SJSA1 (cell line): ENCODE measurements around the gene FOXI2. TPM values are rescaled to one million over a fixed set of nuclear protein-coding genes. Genes with fewer than 3 reads are reported as not detected.

Experiments
- DNase-seq, 2 experiments: peaks; one replicate each; pipeline ENCODE4 v3.0.0-alpha.2; 2015 to 2020; ENCODE audit warnings: low spot score in 2 of 2, low read depth in 1 of 2
- H3K27ac ChIP-seq: fragments of 250-450 bp; sonication (Bioruptor Pico); 2 replicates; pipeline ENCODE4 v1.5.1; 2020; ENCODE audit warnings: mild to moderate bottlenecking, moderate library complexity
- H3K27me3 ChIP-seq: fragments of 250-450 bp; sonication (Bioruptor Pico); replicated peaks from 2 replicates; pipeline ENCODE4 v1.5.1; 2020; ENCODE audit warnings: mild to moderate bottlenecking, moderate library complexity
- H3K36me3 ChIP-seq: fragments of 250-450 bp; sonication (Bioruptor Pico); 2 replicates; pipeline ENCODE4 v1.5.1; 2020; ENCODE audit warnings: mild to moderate bottlenecking
- H3K4me1 ChIP-seq: fragments of 250-450 bp; sonication (Bioruptor Pico); replicated peaks from 2 replicates; pipeline ENCODE4 v1.6.1; 2021; ENCODE audit warnings: mild to moderate bottlenecking
- H3K4me3 ChIP-seq: fragments of 250-450 bp; sonication (Bioruptor Pico); 2 replicates; pipeline ENCODE4 v1.5.1; 2020; ENCODE audit warnings: mild to moderate bottlenecking
- H3K9me3 ChIP-seq: fragments of 250-450 bp; sonication (Bioruptor Pico); replicated peaks from 2 replicates; pipeline ENCODE4 v1.5.1; 2020; ENCODE audit warnings: mild to moderate bottlenecking
- total RNA-seq: library from RNA; depleted of rRNA; stranded (reverse); fragments of >200 nt; shearing (Covaris generic); gene quantifications from 2 replicates; pipeline ENCODE4 v1.2.3, GENCODE V29; 2014

Gene FOXI2
- total RNA-seq, 1 experiment from 2014 or later, result not detected

DNA sequence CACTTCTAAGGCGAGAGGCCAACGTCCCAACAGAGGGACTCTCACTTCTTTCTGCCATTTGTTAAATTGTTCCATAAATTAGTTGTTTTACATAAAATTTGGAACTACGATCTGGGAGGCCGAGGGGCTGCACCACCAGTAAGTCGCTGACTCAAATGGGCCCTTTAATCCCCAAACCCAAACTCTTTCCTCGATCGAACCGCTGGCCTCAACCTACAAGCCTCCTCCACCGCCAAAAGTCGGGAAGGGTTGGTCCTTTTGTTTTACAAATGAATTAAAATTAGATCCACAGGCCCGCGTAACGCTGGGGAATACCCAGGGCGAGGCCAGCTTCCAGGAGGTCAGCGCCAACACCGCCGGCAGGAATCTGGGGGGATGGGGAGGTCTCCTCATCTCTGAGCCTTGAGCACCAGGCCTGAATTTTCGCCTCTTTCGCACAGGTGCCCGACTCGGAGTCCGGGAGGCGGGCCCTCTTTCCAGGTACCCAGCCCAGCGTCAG lies 1.2 kb upstream of the FOXI2 start:
- no peak for DNase-seq
- Histone ChIP-seq H3K4me1 (no peaks in the 10 kb centered on the region), H3K27ac (no peak overlapping the region), H3K4me3 (no peak overlapping the region), H3K27me3 (peaks cover 39% of the 10 kb centered on the region), H3K9me3 (no peaks in the 10 kb centered on the region), H3K36me3 (no peaks in the 10 kb centered on the region)

DNA sequence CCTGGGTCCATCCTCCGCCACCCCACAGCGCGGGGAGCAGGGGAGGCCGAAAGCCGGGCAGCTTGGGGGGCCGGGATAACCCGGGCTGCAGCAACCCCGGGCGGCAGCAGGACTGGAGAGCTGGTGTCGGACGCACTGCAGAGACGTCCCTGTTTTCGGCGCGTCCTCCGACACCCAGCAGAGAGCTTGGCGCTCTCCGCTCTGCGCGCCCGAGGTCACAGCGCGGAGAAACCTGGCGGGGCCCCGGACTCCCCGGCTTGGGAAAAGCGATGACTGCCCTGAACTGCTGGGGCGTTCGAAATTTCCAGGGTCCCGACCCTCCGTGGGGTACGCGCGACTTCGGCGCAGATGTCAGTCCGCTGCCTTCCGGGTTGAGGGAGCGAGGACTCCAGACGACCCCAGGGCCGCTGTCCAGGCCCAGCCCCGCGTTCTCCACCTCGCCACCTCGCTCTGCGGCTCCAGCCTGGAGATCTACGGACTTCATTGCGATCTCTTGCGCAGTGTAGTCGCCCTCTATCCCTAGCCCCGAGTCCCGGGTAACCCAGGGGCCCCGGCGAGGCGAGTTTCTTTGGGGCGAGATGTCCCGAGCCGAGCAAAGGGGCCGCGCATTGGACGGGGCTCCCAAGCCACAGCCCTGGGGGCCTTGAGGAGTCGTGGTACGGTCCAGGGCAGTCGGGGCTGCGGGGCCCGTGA lies 617 bp upstream of the FOXI2 start:
- no peak overlapping the region for H3K27ac ChIP-seq
- H3K9me3 ChIP-seq, result no peaks in the 10 kb centered on the region
- no peaks in the 10 kb centered on the region for H3K36me3 ChIP-seq
- no peaks in the 10 kb centered on the region for H3K4me1 ChIP-seq
- no peak overlapping the region for H3K4me3 ChIP-seq
- DNase-seq, result no peak
- H3K27me3 ChIP-seq, result peaks cover 39% of the 10 kb centered on the region

DNA sequence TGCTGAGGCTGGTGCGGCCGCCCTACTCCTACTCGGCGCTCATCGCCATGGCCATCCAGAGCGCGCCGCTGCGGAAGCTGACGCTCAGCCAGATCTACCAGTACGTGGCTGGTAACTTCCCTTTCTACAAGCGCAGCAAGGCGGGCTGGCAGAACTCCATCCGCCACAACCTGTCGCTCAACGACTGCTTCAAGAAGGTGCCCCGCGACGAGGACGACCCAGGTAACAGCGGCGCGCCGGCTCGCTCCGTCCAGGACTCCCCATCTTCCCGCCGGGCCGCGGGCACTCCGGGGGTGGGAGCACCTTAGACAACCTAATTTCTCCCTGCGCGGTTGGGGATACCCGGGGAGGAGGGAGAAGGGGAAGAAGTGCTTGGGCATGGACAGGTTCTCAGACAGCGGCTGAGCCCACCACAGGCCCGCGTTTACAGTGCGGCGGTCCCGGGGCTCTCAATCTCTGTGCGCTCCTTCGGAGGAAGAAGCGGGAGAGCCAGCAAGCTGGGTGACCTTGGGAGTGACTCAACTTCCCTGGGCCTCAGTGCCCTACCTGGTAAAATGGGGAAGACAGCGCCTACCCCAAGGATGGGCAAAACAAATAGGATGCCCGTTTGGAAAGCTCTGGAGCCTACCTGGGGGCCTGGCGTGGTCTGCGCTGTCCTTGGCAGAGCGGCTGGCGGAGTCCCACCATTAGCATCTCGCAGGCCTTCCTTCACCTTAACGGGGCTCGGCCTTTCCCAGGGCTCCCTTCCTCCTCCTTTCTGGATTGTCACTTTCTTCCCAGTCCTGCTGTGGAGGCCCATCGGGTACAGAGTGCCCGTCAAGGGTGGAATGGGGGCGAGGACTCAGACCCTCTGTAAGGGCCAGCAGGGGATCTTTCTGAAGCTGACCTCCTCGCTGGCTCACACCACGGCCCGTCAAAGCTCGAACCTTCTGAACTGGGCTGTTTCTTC lies 852 bp downstream of the FOXI2 start:
- Histone ChIP-seq H3K36me3 (no peaks in the 10 kb centered on the region), H3K27ac (no peak overlapping the region), H3K4me3 (no peak overlapping the region), H3K4me1 (no peaks in the 10 kb centered on the region), H3K9me3 (no peaks in the 10 kb centered on the region), H3K27me3 (peaks cover 42% of the 10 kb centered on the region)
- no peak for DNase-seq

DNA sequence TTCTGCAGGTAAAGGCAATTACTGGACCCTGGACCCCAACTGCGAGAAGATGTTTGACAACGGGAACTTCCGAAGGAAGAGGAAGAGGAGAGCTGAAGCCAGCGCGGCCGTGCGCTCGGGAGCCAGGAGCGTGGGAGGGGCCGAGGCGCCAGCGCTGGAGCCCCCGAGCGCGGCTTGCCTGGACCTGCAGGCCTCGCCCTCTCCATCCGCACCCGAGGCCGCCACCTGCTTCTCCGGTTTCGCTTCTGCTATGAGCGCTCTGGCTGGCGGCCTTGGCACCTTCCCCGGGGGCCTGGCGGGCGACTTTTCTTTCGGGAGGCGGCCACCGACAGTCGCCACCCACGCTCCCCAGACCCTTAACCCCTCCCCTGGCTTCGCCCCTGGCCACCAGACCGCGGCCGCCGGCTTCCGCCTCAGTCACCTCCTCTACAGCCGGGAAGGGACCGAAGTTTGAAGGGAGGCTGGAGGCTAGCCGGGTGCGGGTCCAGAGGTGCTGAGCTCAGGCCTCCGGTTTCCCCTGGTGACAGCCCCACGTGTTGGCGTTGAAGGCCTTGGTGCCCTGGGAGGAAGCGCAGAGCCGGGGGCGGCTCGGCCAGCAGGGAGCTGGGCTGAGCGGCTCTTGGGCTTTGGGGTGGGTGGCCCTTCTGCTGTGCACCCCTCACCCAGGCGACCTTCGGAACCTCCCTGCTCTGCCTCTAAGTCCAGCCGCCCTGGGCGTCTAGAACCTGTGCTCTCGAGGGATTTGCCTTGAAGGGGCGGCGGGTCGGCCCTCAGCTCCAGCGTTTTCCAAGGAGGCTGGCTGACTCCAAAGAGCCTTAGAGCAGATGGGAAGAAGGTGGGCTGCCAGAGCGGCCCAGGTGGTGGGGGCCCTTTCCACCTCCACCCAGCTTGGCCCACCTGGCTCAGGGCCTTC lies 1.8 kb downstream of the FOXI2 start:
- no peak for DNase-seq
- Histone ChIP-seq H3K36me3 (no peaks in the 10 kb centered on the region), H3K27ac (no peak overlapping the region), H3K4me3 (no peak overlapping the region), H3K4me1 (no peaks in the 10 kb centered on the region), H3K27me3 (peaks cover 42% of the 10 kb centered on the region), H3K9me3 (no peaks in the 10 kb centered on the region)

DNA sequence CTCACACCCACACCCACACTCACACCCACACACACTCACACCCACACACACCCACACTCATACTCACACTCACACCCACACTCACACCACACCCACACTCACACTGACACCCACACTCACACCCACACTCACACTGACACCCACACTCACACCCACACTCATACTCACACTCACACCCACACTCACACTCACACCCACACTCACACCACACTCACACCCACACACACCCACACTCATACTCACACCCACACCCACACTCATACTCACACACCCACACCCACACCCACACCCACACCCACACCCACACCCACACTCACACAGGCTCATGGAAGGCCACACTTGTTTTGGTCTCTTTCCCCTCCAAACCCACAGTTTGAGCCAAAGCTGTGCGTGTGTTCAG lies 2.9 kb downstream of the FOXI2 start:
- no peak for DNase-seq
- H3K27ac ChIP-seq, result no peak overlapping the region
- H3K4me3 ChIP-seq, result no peak overlapping the region

DNA sequence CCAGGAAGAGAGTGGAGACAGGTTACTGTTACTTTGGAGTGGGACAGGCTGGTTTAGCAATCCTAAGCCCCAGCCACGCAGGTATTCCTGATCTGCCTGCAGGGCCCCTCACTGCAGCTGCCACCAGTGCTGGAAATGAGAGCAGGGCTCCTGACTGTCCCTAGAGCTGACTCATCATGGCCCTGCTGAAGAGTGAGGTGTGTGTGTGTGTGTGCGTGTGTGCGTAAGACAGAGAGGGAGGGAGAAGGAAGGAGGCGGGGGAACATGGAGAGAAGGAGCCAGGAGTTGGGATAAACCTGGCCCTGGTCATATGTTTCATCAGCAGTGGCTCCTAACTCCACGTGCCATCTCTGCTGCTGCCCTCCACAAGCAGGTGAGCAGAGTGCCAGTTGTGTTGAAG lies 3.6 kb downstream of the FOXI2 start:
- Histone ChIP-seq H3K36me3 (no peaks in the 10 kb centered on the region), H3K4me1 (no peaks in the 10 kb centered on the region), H3K9me3 (no peaks in the 10 kb centered on the region), H3K4me3 (no peak overlapping the region), H3K27ac (no peak overlapping the region), H3K27me3 (peaks cover 29% of the 10 kb centered on the region)
- DNase-seq, result no peak

More for the DNA sequence above, 2.9 kb downstream of the FOXI2 start:
- Histone ChIP-seq H3K4me1 (no peaks in the 10 kb centered on the region), H3K27me3 (peaks cover 36% of the 10 kb centered on the region), H3K36me3 (no peaks in the 10 kb centered on the region), H3K9me3 (no peaks in the 10 kb centered on the region)

DNA sequence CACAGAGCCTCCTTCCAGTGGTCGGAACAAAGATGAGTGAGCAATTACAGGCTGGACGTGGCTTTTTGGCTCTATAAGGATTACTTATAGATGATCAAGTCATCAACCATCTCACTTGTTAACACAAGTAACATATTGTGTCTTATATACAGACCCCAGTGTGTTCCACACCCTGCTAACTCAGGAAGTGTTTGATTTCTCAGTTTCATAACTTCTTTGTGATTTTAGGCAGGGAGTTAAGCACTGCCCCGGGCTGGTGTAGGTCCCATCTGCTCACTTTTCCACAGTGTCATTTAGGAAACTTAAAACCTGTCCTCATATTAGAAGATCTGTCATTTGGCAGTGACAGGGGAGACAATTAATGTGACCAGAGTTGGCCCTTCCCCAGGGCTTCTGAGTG lies 6.2 kb downstream of the FOXI2 start:
- H3K36me3 ChIP-seq, result no peaks in the 10 kb centered on the region
- peaks cover 10% of the 10 kb centered on the region for H3K27me3 ChIP-seq
- no peaks in the 10 kb centered on the region for H3K4me1 ChIP-seq
- no peaks in the 10 kb centered on the region for H3K9me3 ChIP-seq
- no peak overlapping the region for H3K27ac ChIP-seq
- DNase-seq, result no peak
- H3K4me3 ChIP-seq, result no peak overlapping the region

DNA sequence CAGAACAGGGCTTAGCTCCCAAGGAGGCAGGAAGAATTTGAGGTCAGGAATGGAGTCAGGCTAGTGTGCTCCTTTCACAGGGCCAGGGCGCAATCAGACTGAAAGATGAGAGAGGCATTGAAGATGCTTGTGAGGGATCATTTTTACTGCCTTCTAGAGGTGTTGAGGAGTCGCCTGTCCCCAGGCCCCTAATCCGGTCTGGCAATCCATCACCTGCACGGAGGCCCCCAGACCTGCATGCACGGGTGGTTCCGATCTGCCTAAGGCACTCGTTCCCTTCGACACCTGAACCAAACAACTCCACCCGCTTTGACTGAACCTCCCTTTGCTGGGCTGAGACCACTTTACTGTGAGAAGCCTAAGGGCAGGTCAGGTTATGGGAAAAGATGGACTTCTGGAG lies 8.0 kb downstream of the FOXI2 start:
- Histone ChIP-seq H3K27ac (no peak overlapping the region), H3K36me3 (no peaks in the 10 kb centered on the region), H3K4me3 (no peak overlapping the region), H3K9me3 (no peaks in the 10 kb centered on the region), H3K27me3 (0 out of 2 replicates have a peak, but pooled peaks cover 3% of the 10 kb centered on the region), H3K4me1 (no peaks in the 10 kb centered on the region)
- no peak for DNase-seq

DNA sequence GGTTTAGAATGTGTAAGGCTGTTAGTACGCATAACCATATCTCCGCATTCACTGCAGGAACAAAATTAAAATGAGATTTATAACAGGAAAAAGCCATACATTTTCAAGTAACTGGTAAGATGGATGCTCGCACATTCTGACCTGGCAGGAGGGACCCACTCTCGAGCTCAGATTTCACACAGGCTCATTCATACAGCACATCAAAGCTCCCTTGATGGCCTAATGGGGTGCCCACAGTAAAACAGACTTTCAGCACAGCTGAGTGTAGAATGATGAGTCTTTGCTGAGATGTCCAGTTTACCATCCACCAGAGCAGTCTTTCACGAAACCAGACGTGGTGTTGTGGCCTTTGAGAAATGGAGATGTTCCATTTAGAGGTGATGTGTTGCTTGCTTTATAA lies 8.9 kb downstream of the FOXI2 start:
- Histone ChIP-seq H3K27ac (no peak overlapping the region), H3K4me3 (no peak overlapping the region), H3K36me3 (no peaks in the 10 kb centered on the region), H3K27me3 (0 out of 2 replicates have a peak, but pooled peaks cover 3% of the 10 kb centered on the region), H3K4me1 (no peaks in the 10 kb centered on the region), H3K9me3 (no peaks in the 10 kb centered on the region)
- no peak for DNase-seq

DNA sequence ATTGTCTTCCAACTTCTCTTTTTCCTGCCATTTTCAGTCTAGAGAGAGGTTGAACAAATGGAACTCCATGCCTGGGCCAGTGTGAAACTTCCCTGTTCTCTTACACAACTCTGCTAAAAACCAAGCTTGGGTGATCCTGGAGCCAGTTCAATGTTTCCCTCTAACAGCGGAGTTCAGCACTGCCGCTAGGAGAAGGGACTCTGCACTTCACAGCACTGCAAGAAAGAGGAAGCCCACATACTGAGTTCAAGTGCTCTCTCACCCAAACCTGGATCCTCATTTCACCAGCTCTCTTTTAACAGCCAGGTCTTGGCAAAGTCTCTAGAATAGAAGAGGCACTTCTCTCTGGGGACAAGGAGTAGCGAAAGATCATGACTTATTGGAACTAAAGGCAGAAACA lies 18.8 kb downstream of the FOXI2 start:
- no peaks in the 10 kb centered on the region for H3K4me1 ChIP-seq
- no peak overlapping the region for H3K4me3 ChIP-seq
- no peaks in the 10 kb centered on the region for H3K9me3 ChIP-seq
- no peaks in the 10 kb centered on the region for H3K36me3 ChIP-seq
- 0 out of 2 replicates have a peak, but pooled peaks cover 3% of the 10 kb centered on the region for H3K27me3 ChIP-seq
- no peak for DNase-seq
- H3K27ac ChIP-seq, result no peak overlapping the region

DNA sequence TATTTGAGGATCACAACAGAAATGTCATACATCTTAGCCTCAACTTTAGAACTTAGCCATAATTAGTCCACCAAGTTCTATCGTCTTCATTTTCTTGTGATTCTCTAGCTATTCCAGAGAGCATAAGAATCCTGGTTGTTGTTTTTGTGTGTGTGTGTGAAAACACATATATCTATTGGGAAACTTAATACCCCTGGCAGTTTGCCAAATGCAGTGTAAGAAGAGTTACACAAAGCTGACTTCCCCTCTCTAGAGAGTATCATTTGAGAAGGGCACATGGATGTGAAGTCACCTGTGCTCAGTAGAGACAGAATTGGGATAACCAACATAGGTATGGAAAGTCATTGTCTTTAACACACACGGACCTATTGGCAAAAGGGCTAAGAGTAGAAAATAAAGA lies 19.3 kb downstream of the FOXI2 start:
- Histone ChIP-seq H3K4me1 (no peaks in the 10 kb centered on the region), H3K27me3 (0 out of 2 replicates have a peak, but pooled peaks cover 3% of the 10 kb centered on the region), H3K4me3 (no peak overlapping the region), H3K36me3 (no peaks in the 10 kb centered on the region), H3K27ac (no peak overlapping the region), H3K9me3 (no peaks in the 10 kb centered on the region)
- no peak for DNase-seq

DNA sequence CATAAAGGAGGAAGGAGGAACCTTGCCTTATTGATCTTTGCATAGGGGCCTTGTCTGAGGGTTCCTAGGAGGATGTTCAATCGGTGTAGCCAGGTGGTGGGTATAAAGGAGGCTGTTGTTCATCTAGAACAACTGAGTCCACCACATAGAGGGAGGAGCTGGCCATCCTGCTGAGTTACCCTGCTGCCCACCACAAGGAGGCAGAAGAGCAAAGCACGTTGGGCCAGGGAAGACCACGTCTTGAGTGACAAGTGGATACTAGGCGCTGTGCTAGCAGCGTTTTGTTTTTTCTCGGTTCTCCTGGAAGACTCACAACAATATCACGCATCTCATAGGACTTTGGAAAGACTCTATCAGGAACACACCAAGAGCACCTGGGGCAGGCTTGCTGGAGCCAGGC lies 20.0 kb downstream of the FOXI2 start:
- DNase-seq, result no peak
- no peaks in the 10 kb centered on the region for H3K9me3 ChIP-seq
- no peaks in the 10 kb centered on the region for H3K36me3 ChIP-seq
- H3K4me3 ChIP-seq, result no peak overlapping the region
- no peak overlapping the region for H3K27ac ChIP-seq
- H3K4me1 ChIP-seq, result no peaks in the 10 kb centered on the region
- 0 out of 2 replicates have a peak, but pooled peaks cover 3% of the 10 kb centered on the region for H3K27me3 ChIP-seq

DNA sequence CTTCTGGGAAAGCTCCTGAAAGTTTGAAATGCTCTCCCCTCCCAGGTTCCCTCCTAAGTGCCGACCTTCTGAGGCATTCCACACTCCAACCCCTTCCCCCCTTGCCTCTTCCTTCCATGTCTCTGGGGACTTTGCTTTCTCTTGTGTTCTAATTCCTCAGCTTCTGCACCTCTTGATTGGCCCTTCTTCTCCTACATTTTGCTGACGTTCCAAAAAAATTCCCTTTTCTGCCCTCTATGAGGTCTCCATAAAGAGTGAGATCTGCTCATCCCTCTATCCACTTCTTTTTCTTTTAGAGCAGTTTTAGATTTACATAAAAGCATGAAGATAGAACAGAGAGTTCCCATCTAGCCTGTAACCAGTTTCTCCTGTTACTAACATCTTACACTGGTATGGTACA lies 22.3 kb downstream of the FOXI2 start:
- Histone ChIP-seq H3K36me3 (no peaks in the 10 kb centered on the region), H3K27ac (no peak overlapping the region), H3K4me3 (no peak overlapping the region), H3K27me3 (0 out of 2 replicates have a peak, but pooled peaks cover 3% of the 10 kb centered on the region), H3K4me1 (no peaks in the 10 kb centered on the region), H3K9me3 (no peaks in the 10 kb centered on the region)
- no peak for DNase-seq
